Stimulated activated naive CD8-positive, alpha-beta T cell treated with anti-CD3 and anti-CD28 coated beads, Interleukin-15, amount 100 ng/mL, for 72 hours (primary cell): ENCODE data around the gene ACE2.

Experiments used
- ATAC-seq: fragments of 150-1000 bp; cut with Tn5 transposase; 2 replicates; pipeline ENCODE4 v1.10.0; 2021; ENCODE audit warnings: mild to moderate bottlenecking, moderate library complexity
- DNase-seq, 2 donors: peaks; one replicate each; pipeline ENCODE4 v3.0.0; 2021 to 2022
- H3K27ac Mint-ChIP-seq, 2 donors: one replicate each; pipeline ENCODE4 v1.8.0; 2022; ENCODE audit warnings: mild to moderate bottlenecking in 2 of 2, mixed read lengths in 2 of 2, moderate library complexity in 2 of 2
- H3K27me3 Mint-ChIP-seq: one replicate; pipeline ENCODE4 v1.8.0; 2022; ENCODE audit warnings: mixed read lengths
- H3K4me1 Mint-ChIP-seq: one replicate; pipeline ENCODE4 v1.8.0; 2022; ENCODE audit warnings: mild to moderate bottlenecking, mixed read lengths
- H3K4me3 Mint-ChIP-seq, 2 donors: one replicate each; pipeline ENCODE4 v1.8.0; 2022; ENCODE audit warnings: mild to moderate bottlenecking in 2 of 2, mixed read lengths in 2 of 2, moderate library complexity in 1 of 2
- H3K9me3 Mint-ChIP-seq, 2 donors: one replicate each; pipeline ENCODE4 v1.8.0; 2022; ENCODE audit warnings: mixed read lengths in 2 of 2

Gene ACE2

GRCh38 chrX:15549189-15550012 is 51.4 kb downstream of the ACE2 start:
- Mint-ChIP-seq H3K9me3 (no peaks in the 10 kb centered on the region), H3K27ac (no peak overlapping the region), H3K27me3 (no peaks in the 10 kb centered on the region), H3K4me3 (no peak overlapping the region), H3K4me1 (no peaks in the 10 kb centered on the region)
- DNase-seq: no peak
- no peak for ATAC-seq

- no peak for DNase-seq
- Mint-ChIP-seq H3K27ac (no peak overlapping the region), H3K4me1 (no peaks in the 10 kb centered on the region), H3K4me3 (no peak overlapping the region), H3K9me3 (no peaks in the 10 kb centered on the region), H3K27me3 (no peaks in the 10 kb centered on the region)
- ATAC-seq: no peak
Measured at GRCh38 chrX:15547356-15547755, 53.4 kb downstream of the ACE2 start.

GRCh38 chrX:15546745-15547144 is 54.0 kb downstream of the ACE2 start:
- Mint-ChIP-seq H3K4me3 (no peak overlapping the region), H3K27me3 (no peaks in the 10 kb centered on the region), H3K4me1 (no peaks in the 10 kb centered on the region), H3K9me3 (no peaks in the 10 kb centered on the region), H3K27ac (no peak overlapping the region)
- DNase-seq (no peak), ATAC-seq (no peak)

GRCh38 chrX:15530318-15530717 is 70.4 kb downstream of the ACE2 start:
- DNase-seq (no peak), ATAC-seq (no peak)
- no peaks in the 10 kb centered on the region for H3K9me3 Mint-ChIP-seq
- H3K27me3 Mint-ChIP-seq: no peaks in the 10 kb centered on the region
- no peaks in the 10 kb centered on the region for H3K4me1 Mint-ChIP-seq
- no peak overlapping the region for H3K27ac Mint-ChIP-seq
- H3K4me3 Mint-ChIP-seq: no peak overlapping the region

GRCh38 chrX:15529165-15529564 is 71.6 kb downstream of the ACE2 start:
- H3K4me1 Mint-ChIP-seq: no peaks in the 10 kb centered on the region
- no peak overlapping the region for H3K27ac Mint-ChIP-seq
- ATAC-seq (no peak), DNase-seq (no peak)
- H3K27me3 Mint-ChIP-seq: no peaks in the 10 kb centered on the region
- H3K9me3 Mint-ChIP-seq: no peaks in the 10 kb centered on the region
- H3K4me3 Mint-ChIP-seq: no peak overlapping the region

- Mint-ChIP-seq H3K4me3 (no peak overlapping the region), H3K27me3 (peaks cover 11% of the 10 kb centered on the region), H3K9me3 (no peaks in the 10 kb centered on the region), H3K4me1 (no peaks in the 10 kb centered on the region), H3K27ac (no peak overlapping the region)
- ATAC-seq: no peak
- DNase-seq: no peak
Measured at GRCh38 chrX:15525664-15526416, 74.9 kb downstream of the ACE2 start.

GRCh38 chrX:15524417-15524816 is 76.3 kb downstream of the ACE2 start:
- Mint-ChIP-seq H3K4me1 (no peaks in the 10 kb centered on the region), H3K27ac (no peak overlapping the region), H3K27me3 (peaks cover 11% of the 10 kb centered on the region), H3K9me3 (no peaks in the 10 kb centered on the region), H3K4me3 (no peak overlapping the region)
- ATAC-seq (no peak), DNase-seq (no peak)

- Mint-ChIP-seq H3K27ac (no peak overlapping the region), H3K27me3 (peaks cover 11% of the 10 kb centered on the region), H3K4me3 (no peak overlapping the region), H3K9me3 (no peaks in the 10 kb centered on the region), H3K4me1 (no peaks in the 10 kb centered on the region)
- ATAC-seq (no peak), DNase-seq (no peak)
Measured at GRCh38 chrX:15523088-15523487, 77.7 kb downstream of the ACE2 start.

GRCh38 chrX:15522464-15522863 is 78.3 kb downstream of the ACE2 start:
- no peaks in the 10 kb centered on the region for H3K9me3 Mint-ChIP-seq
- peaks cover 11% of the 10 kb centered on the region for H3K27me3 Mint-ChIP-seq
- no peak overlapping the region for H3K4me3 Mint-ChIP-seq
- no peak overlapping the region for H3K27ac Mint-ChIP-seq
- ATAC-seq (no peak), DNase-seq (no peak)
- no peaks in the 10 kb centered on the region for H3K4me1 Mint-ChIP-seq

GRCh38 chrX:15515931-15516330 is 84.8 kb downstream of the ACE2 start:
- H3K4me1 Mint-ChIP-seq: no peaks in the 10 kb centered on the region
- H3K27me3 Mint-ChIP-seq: no peaks in the 10 kb centered on the region
- DNase-seq (no peak), ATAC-seq (no peak)
- H3K4me3 Mint-ChIP-seq: no peak overlapping the region
- no peaks in the 10 kb centered on the region for H3K9me3 Mint-ChIP-seq
- H3K27ac Mint-ChIP-seq: no peak overlapping the region

- H3K27ac Mint-ChIP-seq: no peak overlapping the region
- DNase-seq: no peak
- H3K4me1 Mint-ChIP-seq: no peaks in the 10 kb centered on the region
- H3K27me3 Mint-ChIP-seq: no peaks in the 10 kb centered on the region
- ATAC-seq: no peak
- H3K9me3 Mint-ChIP-seq: no peaks in the 10 kb centered on the region
- H3K4me3 Mint-ChIP-seq: no peak overlapping the region
Measured at GRCh38 chrX:15514279-15514678, 86.5 kb downstream of the ACE2 start.

- no peak for DNase-seq
- H3K9me3 Mint-ChIP-seq: no peaks in the 10 kb centered on the region
- no peak for ATAC-seq
- no peaks in the 10 kb centered on the region for H3K27me3 Mint-ChIP-seq
- H3K4me1 Mint-ChIP-seq: no peaks in the 10 kb centered on the region
- no peak overlapping the region for H3K4me3 Mint-ChIP-seq
- H3K27ac Mint-ChIP-seq: no peak overlapping the region
Measured at GRCh38 chrX:15512401-15512965, 88.3 kb downstream of the ACE2 start.

- no peaks in the 10 kb centered on the region for H3K4me1 Mint-ChIP-seq
- H3K27me3 Mint-ChIP-seq: no peaks in the 10 kb centered on the region
- no peak for DNase-seq
- no peak overlapping the region for H3K27ac Mint-ChIP-seq
- no peaks in the 10 kb centered on the region for H3K9me3 Mint-ChIP-seq
- no peak for ATAC-seq
- no peak overlapping the region for H3K4me3 Mint-ChIP-seq
Measured at GRCh38 chrX:15511563-15511962, 89.2 kb downstream of the ACE2 start.
